T-helper 17 cell (primary cell): ENCODE results near the gene ZXDC. TPM values are rescaled to one million over a fixed set of nuclear protein-coding genes. Genes with fewer than 3 reads are reported as not detected.
A peak's percentile ranks its signal among the peaks of the same experiment; 100 is the strongest.

ENCODE experiments used
- ATAC-seq: fragments of 150-1000 bp; cut with Tn5 transposase; 2 replicates; pipeline ENCODE4 v1.10.0; 2021; ENCODE audit warnings: mild to moderate bottlenecking, moderate library complexity
- DNase-seq, 3 donors: peaks; one replicate each; pipeline versions ENCODE4 v3.0.0 to v3.0.0-alpha.2; 2020 to 2021
- H3K9me3 ChIP-seq: one replicate; pipeline ENCODE4 v1.7.0; 2013; ENCODE audit warnings: low read length, mild to moderate bottlenecking; ENCODE audit not compliant: control insufficient read depth, poor library complexity, severe bottlenecking
- H3K27ac Mint-ChIP-seq: one replicate; pipeline ENCODE4 v1.8.0; 2022; ENCODE audit warnings: mild to moderate bottlenecking, moderate library complexity, mixed read lengths
- H3K27me3 Mint-ChIP-seq: one replicate; pipeline ENCODE4 v1.8.0; 2022; ENCODE audit warnings: mixed read lengths
- H3K36me3 Mint-ChIP-seq: one replicate; pipeline ENCODE4 v1.8.0; 2022; ENCODE audit warnings: low read depth, mixed read lengths
- H3K4me1 Mint-ChIP-seq: one replicate; pipeline ENCODE4 v1.8.0; 2022; ENCODE audit warnings: mild to moderate bottlenecking, mixed read lengths
- H3K4me3 Mint-ChIP-seq: one replicate; pipeline ENCODE4 v1.8.0; 2022; ENCODE audit warnings: mild to moderate bottlenecking, moderate library complexity, mixed read lengths
- total RNA-seq, 4 donors: library from RNA in 2 of 4; stranded (reverse) in 2 of 4; gene quantifications; one replicate each; pipeline ENCODE4 v1.2.3 and lab custom pipeline; 2022 to 2026

Gene ZXDC
- total RNA-seq, 2 donors from 2014 or later = 57.2 to 59.0 TPM

DNA sequence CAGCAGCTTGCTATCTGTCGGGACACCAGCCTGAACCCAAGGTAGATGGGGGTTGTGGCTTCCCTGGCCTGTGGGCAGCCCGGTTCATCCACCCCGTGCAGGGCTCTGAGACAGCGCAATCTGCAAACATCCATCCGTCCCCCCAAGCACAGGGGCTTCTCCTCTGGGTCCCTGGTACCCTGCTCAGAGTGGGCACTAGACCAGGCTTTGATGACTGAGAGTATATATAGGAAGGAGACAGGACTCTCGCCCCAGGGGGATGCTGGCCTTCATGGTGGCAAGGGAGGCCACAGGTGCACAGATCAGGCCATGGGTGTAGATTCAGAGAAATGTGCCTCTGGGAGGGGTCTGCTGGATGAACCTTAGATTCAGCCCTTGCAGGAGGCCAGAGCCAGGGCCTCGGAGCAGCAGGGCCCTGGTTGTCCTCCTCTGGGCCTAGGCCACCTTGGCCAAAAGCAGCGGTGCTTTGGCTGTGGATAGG, 40.7 kb downstream of the ZXDC start:
- ATAC-seq = no peak
- Mint-ChIP-seq H3K4me1 (no peaks in the 10 kb centered on the region), H3K36me3 (peaks cover 11% of the 10 kb centered on the region), H3K4me3 (no peak overlapping the region), H3K27me3 (no peaks in the 10 kb centered on the region), H3K27ac (no peak overlapping the region)
- no peak for DNase-seq
- no peaks in the 10 kb centered on the region for H3K9me3 ChIP-seq

GRCh38 chr3:126434264-126434590, 41.5 kb downstream of the ZXDC start:
- no peaks in the 10 kb centered on the region for H3K9me3 ChIP-seq
- DNase-seq = no peak
- Mint-ChIP-seq H3K27ac (peak overlapping the region; percentile 66), H3K27me3 (no peaks in the 10 kb centered on the region), H3K4me1 (no peaks in the 10 kb centered on the region), H3K4me3 (no peak overlapping the region), H3K36me3 (peaks cover 9% of the 10 kb centered on the region)
- no peak for ATAC-seq

GRCh38 chr3:126433496-126434263, 42.0 kb downstream of the ZXDC start:
- ATAC-seq (no peak), DNase-seq (no peak)
- Mint-ChIP-seq H3K27ac (peak overlapping the region; percentile 66), H3K4me1 (no peaks in the 10 kb centered on the region), H3K36me3 (peaks cover 9% of the 10 kb centered on the region), H3K27me3 (no peaks in the 10 kb centered on the region), H3K4me3 (no peak overlapping the region)
- no peaks in the 10 kb centered on the region for H3K9me3 ChIP-seq

- DNase-seq (no peak), ATAC-seq (no peak)
- Mint-ChIP-seq H3K4me1 (no peaks in the 10 kb centered on the region), H3K36me3 (peaks cover 7% of the 10 kb centered on the region), H3K4me3 (no peak overlapping the region), H3K27ac (no peak overlapping the region), H3K27me3 (no peaks in the 10 kb centered on the region)
- no peaks in the 10 kb centered on the region for H3K9me3 ChIP-seq
These were observed 42.6 kb downstream of the ZXDC start for GRCh38 chr3:126433105-126433430.

DNA sequence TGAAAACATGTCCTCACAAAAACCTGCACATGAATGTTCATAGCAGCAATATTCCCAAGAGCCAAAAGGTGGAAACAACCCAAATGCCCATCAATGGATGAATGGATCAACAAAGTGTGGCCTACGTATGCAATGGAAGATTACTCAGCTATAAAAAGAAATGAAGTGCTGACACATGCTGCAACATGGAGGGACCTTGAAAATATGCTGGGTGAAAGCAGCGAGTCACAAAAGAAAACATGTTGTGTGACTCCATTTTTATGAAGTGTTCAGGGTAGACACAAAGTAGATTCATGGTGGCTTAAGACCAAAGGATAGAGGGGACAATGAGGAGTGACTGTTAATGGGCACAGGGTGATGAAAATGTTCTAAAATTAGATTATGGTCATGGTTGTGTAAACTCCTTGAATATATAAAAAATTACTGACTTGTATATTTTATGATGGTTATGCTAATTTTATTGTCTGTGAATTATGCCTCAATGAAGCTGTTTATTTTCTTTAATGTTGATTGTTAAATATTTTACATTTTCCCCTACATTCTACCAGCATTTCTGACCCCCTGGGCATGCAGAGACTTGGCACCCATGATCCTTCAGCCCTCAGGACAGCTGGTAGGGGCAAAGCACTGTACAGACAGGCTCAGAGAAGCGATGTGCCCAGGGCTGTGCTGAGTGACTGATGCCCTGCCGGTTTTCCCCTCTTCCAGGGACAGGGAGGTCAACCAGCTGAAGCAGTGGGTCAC, 43.2 kb downstream of the ZXDC start:
- Mint-ChIP-seq H3K27me3 (no peaks in the 10 kb centered on the region), H3K4me1 (no peaks in the 10 kb centered on the region), H3K27ac (no peak overlapping the region), H3K36me3 (peaks cover 7% of the 10 kb centered on the region), H3K4me3 (no peak overlapping the region)
- DNase-seq = no peak
- no peaks in the 10 kb centered on the region for H3K9me3 ChIP-seq
- ATAC-seq = no peak

- DNase-seq = no peak
- H3K4me3 Mint-ChIP-seq = no peak overlapping the region
- peaks cover 2% of the 10 kb centered on the region for H3K36me3 Mint-ChIP-seq
- no peak overlapping the region for H3K27ac Mint-ChIP-seq
- ATAC-seq = no peak
- H3K4me1 Mint-ChIP-seq = no peaks in the 10 kb centered on the region
- no peaks in the 10 kb centered on the region for H3K9me3 ChIP-seq
- H3K27me3 Mint-ChIP-seq = no peaks in the 10 kb centered on the region
These were observed 44.6 kb downstream of the ZXDC start for GRCh38 chr3:126431103-126431534.

DNA sequence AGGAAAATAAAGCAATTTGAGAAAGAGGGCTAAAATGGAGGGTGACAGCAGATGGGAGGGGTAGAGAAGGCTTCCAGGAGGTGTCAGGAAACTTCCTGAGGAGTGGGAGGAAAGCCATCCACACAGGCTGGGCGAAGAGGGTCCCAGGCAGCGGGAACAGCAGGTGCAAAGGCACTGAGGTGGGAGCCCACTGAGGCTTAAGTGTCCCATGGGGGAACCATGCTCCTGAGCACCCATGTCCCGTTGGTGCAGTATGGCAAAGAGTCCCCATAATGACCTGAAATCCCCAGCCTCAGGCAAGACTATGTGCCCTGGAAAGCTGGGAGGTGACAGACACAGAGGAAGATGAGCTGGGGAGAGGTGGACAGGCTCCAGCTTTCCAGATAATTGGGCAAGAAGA, 50.9 kb downstream of the ZXDC start:
- Mint-ChIP-seq H3K4me1 (no peaks in the 10 kb centered on the region), H3K27me3 (no peaks in the 10 kb centered on the region), H3K36me3 (no peaks in the 10 kb centered on the region), H3K4me3 (no peak overlapping the region), H3K27ac (no peak overlapping the region)
- ATAC-seq (no peak), DNase-seq (no peak)
- H3K9me3 ChIP-seq = no peaks in the 10 kb centered on the region

DNA sequence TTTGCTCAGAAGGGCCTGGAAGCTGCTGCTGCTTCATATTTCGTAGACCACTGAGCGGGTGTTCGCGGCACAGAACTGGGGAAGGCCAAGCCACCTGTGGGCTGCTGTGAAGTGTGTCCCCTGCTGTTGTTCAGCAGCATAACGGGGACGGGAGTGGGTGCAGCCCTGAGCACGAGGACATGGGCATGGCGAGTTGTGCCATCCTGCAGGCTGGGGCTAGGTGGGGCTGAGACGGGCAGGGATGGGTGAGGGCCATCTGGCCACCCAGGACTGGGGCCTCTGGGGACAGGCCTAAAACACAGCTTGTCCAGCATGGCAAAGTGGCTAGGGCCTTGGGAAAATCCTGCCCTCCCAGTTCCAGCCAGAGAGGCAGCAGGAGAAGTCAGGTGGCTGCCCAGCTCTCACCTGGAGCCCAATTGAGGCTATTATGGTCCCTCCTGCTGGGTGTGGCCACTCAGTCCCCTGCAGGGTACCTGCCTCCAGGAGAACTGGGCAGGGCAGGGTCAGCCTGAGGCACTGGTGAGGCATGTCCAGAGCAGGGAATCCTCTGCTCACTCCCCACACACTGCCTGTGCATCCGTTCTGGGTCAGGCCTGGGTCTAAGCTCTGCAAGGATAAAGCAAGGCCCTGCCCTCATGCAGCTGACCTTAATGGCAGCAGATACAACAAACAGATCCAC, 51.5 kb downstream of the ZXDC start:
- Mint-ChIP-seq H3K27ac (no peak overlapping the region), H3K4me3 (no peak overlapping the region), H3K36me3 (no peaks in the 10 kb centered on the region), H3K27me3 (no peaks in the 10 kb centered on the region), H3K4me1 (no peaks in the 10 kb centered on the region)
- no peaks in the 10 kb centered on the region for H3K9me3 ChIP-seq
- no peak for ATAC-seq
- no peak for DNase-seq

GRCh38 chr3:126423191-126424038, 52.3 kb downstream of the ZXDC start:
- Mint-ChIP-seq H3K4me1 (no peaks in the 10 kb centered on the region), H3K4me3 (no peak overlapping the region), H3K27ac (no peak overlapping the region), H3K36me3 (no peaks in the 10 kb centered on the region), H3K27me3 (no peaks in the 10 kb centered on the region)
- no peaks in the 10 kb centered on the region for H3K9me3 ChIP-seq
- DNase-seq = no peak
- no peak for ATAC-seq

DNA sequence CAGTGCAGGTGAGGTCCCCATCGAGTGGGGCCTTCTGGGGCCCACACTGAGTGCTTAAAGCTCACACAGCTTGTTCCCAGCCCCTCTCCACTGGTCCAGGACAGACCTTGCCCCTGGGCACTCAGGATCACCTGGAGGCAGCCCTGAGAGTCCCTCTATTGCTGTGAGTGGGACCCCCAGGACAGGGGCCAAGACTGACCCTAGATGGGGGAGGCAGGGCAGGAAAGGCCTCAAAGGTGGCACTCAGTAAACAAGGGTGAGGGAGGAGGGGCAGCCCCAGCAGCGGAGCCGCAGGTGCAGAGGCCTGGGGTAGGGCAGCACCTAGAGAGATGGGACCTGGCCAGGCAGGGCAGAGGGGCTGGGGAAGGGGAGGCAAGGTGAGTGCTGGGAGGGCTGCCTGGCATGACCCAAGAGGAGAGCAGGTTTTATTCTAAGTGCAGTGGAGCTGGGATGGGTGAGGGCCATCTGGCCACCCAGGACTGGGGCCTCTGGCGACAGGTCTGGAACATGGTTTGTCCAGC, 53.1 kb downstream of the ZXDC start:
- no peak overlapping the region for H3K4me3 Mint-ChIP-seq
- ATAC-seq = no peak
- no peaks in the 10 kb centered on the region for H3K9me3 ChIP-seq

GRCh38 chr3:126422121-126422520, 53.6 kb downstream of the ZXDC start:
- DNase-seq = no peak
- no peaks in the 10 kb centered on the region for H3K36me3 Mint-ChIP-seq
- H3K4me3 Mint-ChIP-seq = no peak overlapping the region
- no peaks in the 10 kb centered on the region for H3K4me1 Mint-ChIP-seq
- no peak for ATAC-seq
- H3K27me3 Mint-ChIP-seq = peaks cover 2% of the 10 kb centered on the region
- no peak overlapping the region for H3K27ac Mint-ChIP-seq
- no peaks in the 10 kb centered on the region for H3K9me3 ChIP-seq

More for the DNA sequence above, 53.1 kb downstream of the ZXDC start:
- H3K27ac Mint-ChIP-seq = no peak overlapping the region
- no peaks in the 10 kb centered on the region for H3K4me1 Mint-ChIP-seq
- no peak for DNase-seq
- H3K27me3 Mint-ChIP-seq = no peaks in the 10 kb centered on the region
- no peaks in the 10 kb centered on the region for H3K36me3 Mint-ChIP-seq

GRCh38 chr3:126421573-126422119, 54.0 kb downstream of the ZXDC start:
- Mint-ChIP-seq H3K4me3 (no peak overlapping the region), H3K4me1 (no peaks in the 10 kb centered on the region), H3K27ac (peak overlapping the region; percentile 61), H3K36me3 (no peaks in the 10 kb centered on the region), H3K27me3 (peaks cover 6% of the 10 kb centered on the region)
- H3K9me3 ChIP-seq = no peaks in the 10 kb centered on the region
- ATAC-seq (no peak), DNase-seq (no peak)
